Right lobe of liver (tissue), 6 donors: ENCODE data around the gene GBP5. TPM values are rescaled to one million over a fixed set of nuclear protein-coding genes. Genes with fewer than 3 reads are reported as not detected.

Source experiments
- ATAC-seq, 4 donors: fragments of 200-7000 bp; cut with Tn5 transposase; one replicate each; pipeline ENCODE4 v1.9.1; 2020; ENCODE audit warnings: mild to moderate bottlenecking in 4 of 4, moderate library complexity in 4 of 4
- DNase-seq, 3 donors: peaks; one replicate each; pipeline ENCODE4 v3.0.0-alpha.2; 2020
- H3K27ac ChIP-seq, 3 donors: fragments of 200-600 bp; one replicate each; pipeline ENCODE4 v1.8.0; 2022
- H3K27me3 ChIP-seq, 2 donors: fragments of 200-600 bp; one replicate each; pipeline ENCODE4 v1.8.0; 2022
- H3K36me3 ChIP-seq, 4 donors: fragments of 200-600 bp; sonication (generic) in 1 of 4; one replicate each; pipeline versions ENCODE4 v1.5.1 to v1.8.0; 2017 to 2022; ENCODE audit warnings: control low read depth in 1 of 4
- H3K4me1 ChIP-seq, 4 donors: fragments of 200-600 bp; sonication (generic) in 1 of 4; one replicate each; pipeline versions ENCODE4 v1.5.1 to v1.8.0; 2017 to 2022; ENCODE audit warnings: control low read depth in 1 of 4
- H3K4me3 ChIP-seq, 3 donors: fragments of 200-600 bp; one replicate each; pipeline ENCODE4 v1.8.0; 2022
- H3K9me3 ChIP-seq, 4 donors: fragments of 200-600 bp; sonication (generic) in 1 of 4; one replicate each; pipeline versions ENCODE4 v1.5.1 to v1.8.0; 2017 to 2022; ENCODE audit warnings: control low read depth in 1 of 4
- POLR2A ChIP-seq: fragments of 450-650 bp; IDR thresholded peaks from one replicate; pipeline ENCODE4 v1.6.1; 2017; ENCODE audit warnings: antibody characterized with exemption, mild to moderate bottlenecking
- WGBS: methylation state at CpG from one replicate; pipeline ENCODE4 v1.1.6; 2018; ENCODE audit warnings: low coverage, low lambda C conversion rate; ENCODE audit not compliant: insufficient coverage; ENCODE audit errors: missing lambda C conversion rate; 5-methylcytosine and 5-hydroxymethylcytosine counted together
- intact Hi-C, 2 donors: fragments of 100-400 bp; cut with DNase I; formaldehyde crosslinking; loops; one replicate each; pipeline versions ENCODE4 v1.11.2 to v1.14.1; 2022
- total RNA-seq, 6 experiments: library from RNA; depleted of rRNA in 2 of 6; stranded (reverse); fragments of >200 nt in 2 of 6; fragmentation: NEBNext Ultra II Directional in 3 of 6; extraction: Animal tissue kit (Norgen Biotek cat#: 25700) in 3 of 6; gene quantifications; one replicate each; pipeline versions ENCODE4 v1.1.0 to v1.2.4, GENCODE V29; 2016 to 2023
- TF ChIP-seq, protein P1 (sequence below), 4 donors: fragments of 200-600 bp in 3 of 4; fragments of 450-650 bp in 1 of 4; IDR thresholded peaks; one replicate each; pipeline versions ENCODE4 v1.5.1 to v1.8.0; 2016 to 2022; ENCODE audit warnings: antibody characterized with exemption in 4 of 4, mild to moderate bottlenecking in 2 of 4
- donor health status: DM: no; HTN: yes; CAD: no.
- donor health status: DM: no; HTN: no; CAD: no.
- donor health status: DM: no; HTN: no; CAD: no.
- donor health status: DM: no; HTN: yes; CAD: no.
- donor health status: DM: no; HTN: yes; CAD: no.

Gene GBP5
- total RNA-seq, 6 experiments from 2014 or later = 0.44 to 5.0 (median 1.5) TPM

DNA sequence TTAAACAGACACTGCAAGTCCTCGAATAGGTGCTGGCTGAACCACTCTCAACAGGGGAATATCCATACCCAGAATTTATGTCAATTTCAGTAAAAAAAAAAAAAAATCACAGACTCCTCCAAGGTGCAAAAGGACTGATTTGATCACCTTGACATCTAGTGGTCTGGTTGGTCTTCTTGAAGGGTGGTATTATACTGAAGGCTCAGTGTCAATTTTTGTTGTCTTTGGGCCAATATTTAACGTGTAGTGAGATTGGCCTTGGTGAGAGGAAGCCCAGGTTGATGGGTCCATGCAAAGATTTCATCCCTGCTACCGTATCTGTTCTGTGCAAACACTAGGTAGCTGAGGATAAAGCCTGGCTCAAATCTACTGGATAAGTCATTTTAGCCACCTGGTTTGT is 4.0 kb upstream of the GBP5 start:
- H3K27ac ChIP-seq = no peak overlapping the region
- no peaks in the 10 kb centered on the region for H3K36me3 ChIP-seq
- no peaks in the 10 kb centered on the region for H3K27me3 ChIP-seq
- ATAC-seq = peak in 3 of 4 donors; percentile 26 to 51 (median 44)
- no peaks in the 10 kb centered on the region for H3K9me3 ChIP-seq
- H3K4me1 ChIP-seq = peaks cover 0 to 9% (median 0%) of the 10 kb centered on the region in 4 donors
- intact Hi-C loops = no loop called here
- whole genome bisulfite sequencing = 49% methylated on average over 2 of the region's 3 CpGs
- H3K4me3 ChIP-seq = no peak overlapping the region
- no peak for DNase-seq
- TF ChIP-seq POLR2A = no peak
- TF ChIP-seq, protein P1, sequence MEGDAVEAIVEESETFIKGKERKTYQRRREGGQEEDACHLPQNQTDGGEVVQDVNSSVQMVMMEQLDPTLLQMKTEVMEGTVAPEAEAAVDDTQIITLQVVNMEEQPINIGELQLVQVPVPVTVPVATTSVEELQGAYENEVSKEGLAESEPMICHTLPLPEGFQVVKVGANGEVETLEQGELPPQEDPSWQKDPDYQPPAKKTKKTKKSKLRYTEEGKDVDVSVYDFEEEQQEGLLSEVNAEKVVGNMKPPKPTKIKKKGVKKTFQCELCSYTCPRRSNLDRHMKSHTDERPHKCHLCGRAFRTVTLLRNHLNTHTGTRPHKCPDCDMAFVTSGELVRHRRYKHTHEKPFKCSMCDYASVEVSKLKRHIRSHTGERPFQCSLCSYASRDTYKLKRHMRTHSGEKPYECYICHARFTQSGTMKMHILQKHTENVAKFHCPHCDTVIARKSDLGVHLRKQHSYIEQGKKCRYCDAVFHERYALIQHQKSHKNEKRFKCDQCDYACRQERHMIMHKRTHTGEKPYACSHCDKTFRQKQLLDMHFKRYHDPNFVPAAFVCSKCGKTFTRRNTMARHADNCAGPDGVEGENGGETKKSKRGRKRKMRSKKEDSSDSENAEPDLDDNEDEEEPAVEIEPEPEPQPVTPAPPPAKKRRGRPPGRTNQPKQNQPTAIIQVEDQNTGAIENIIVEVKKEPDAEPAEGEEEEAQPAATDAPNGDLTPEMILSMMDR (IDR thresholded peaks at IDR 0.05) = peak in 2 of 4 donors; percentile 16 to 18

DNA sequence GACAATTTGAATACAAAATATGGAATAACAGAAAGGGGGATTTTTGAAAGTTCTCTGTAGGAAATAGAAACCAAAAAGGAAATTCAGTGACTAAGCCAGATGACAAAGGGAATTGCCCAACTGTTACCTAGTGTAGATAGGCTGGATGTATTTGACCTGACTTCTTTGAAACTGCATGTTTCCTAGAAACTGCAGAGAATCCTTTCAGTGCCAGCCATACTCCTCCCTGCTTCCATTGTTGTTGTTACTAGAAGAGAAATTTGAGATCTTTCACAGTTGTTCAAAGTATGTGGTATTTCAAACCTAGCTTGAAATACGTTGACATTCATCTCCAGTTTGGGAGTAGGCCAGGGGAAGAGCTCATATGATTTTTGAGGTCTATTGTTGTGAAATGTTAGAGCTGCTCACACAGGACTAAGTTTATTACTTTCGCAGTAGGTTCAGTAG is 1.8 kb upstream of the GBP5 start:
- intact Hi-C loops = no loop called here
- ATAC-seq = peak; percentile 70 to 90 (median 76)
- Histone ChIP-seq H3K4me3 (no peak overlapping the region), H3K4me1 (peaks cover 0 to 9% (median 0%) of the 10 kb centered on the region in 4 donors), H3K9me3 (no peaks in the 10 kb centered on the region), H3K27ac (peak overlapping the region; percentile 14 to 17 (median 16)), H3K36me3 (no peaks in the 10 kb centered on the region), H3K27me3 (no peaks in the 10 kb centered on the region)
- no peak for DNase-seq
- no peak for TF ChIP-seq POLR2A
- TF ChIP-seq, protein P1 (IDR thresholded peaks at IDR 0.05) = no peak
- WGBS = 6% methylated on average over 2 of the region's 2 CpGs

- H3K36me3 ChIP-seq = no peaks in the 10 kb centered on the region
- intact Hi-C loops = no loop called here
- no peak overlapping the region for H3K27ac ChIP-seq
- no peaks in the 10 kb centered on the region for H3K9me3 ChIP-seq
- TF ChIP-seq, protein P1 (IDR thresholded peaks at IDR 0.05) = no peak
- no peak for TF ChIP-seq POLR2A
- 100% methylated on average over 2 of the region's 13 CpGs for WGBS
- peak in 1 of 3 donors; percentile 56 for DNase-seq
- H3K4me1 ChIP-seq = peaks cover 0 to 9% (median 0%) of the 10 kb centered on the region in 4 donors
- no peak for ATAC-seq
- H3K4me3 ChIP-seq = no peak overlapping the region
- no peaks in the 10 kb centered on the region for H3K27me3 ChIP-seq
Observed at GRCh38 chr1:89273324-89273778, 691 bp upstream of the GBP5 start.

GRCh38 chr1:89271341-89272015 is 1.2 kb downstream of the GBP5 start:
- no peak for DNase-seq
- H3K4me3 ChIP-seq = peak overlapping the region in 1 of 3 donors; percentile 16

More at GRCh38 chr1:89271341-89272015, 1.2 kb downstream of the GBP5 start:
- TF ChIP-seq, protein P1 (IDR thresholded peaks at IDR 0.05) = no peak
- no peak for TF ChIP-seq POLR2A
- 53% methylated on average over 3 of the region's 3 CpGs for WGBS
- Histone ChIP-seq H3K4me1 (peaks cover 0 to 9% (median 0%) of the 10 kb centered on the region in 4 donors), H3K36me3 (no peaks in the 10 kb centered on the region), H3K27me3 (no peaks in the 10 kb centered on the region), H3K27ac (no peak overlapping the region), H3K9me3 (no peaks in the 10 kb centered on the region)
- ATAC-seq = no peak
- intact Hi-C loops = no loop called here
